SU-DHL-6 (cell line): ENCODE results near the gene SMIM26.

ENCODE experiments used
- H2AFZ ChIP-seq: fragments of 200-600 bp; sonication (generic); 2 replicates; pipeline ENCODE4 v1.6.1; 2014; ENCODE audit warnings: low read depth, mild to moderate bottlenecking, moderate library complexity, mixed read lengths, antibody characterized with exemption, low read length; ENCODE audit not compliant: severe bottlenecking
- H3F3A ChIP-seq: fragments of 200-600 bp; shearing (Covaris generic); 2 replicates; pipeline ENCODE4 v1.6.0; 2016; ENCODE audit warnings: antibody characterized with exemption, mild to moderate bottlenecking; ENCODE audit not compliant: insufficient read depth
- H3K27ac ChIP-seq: fragments of 200-600 bp; sonication (generic); 2 replicates; pipeline ENCODE4 v1.5.1; 2016; ENCODE audit warnings: low read depth, mild to moderate bottlenecking, low read length, moderate library complexity, mixed read lengths
- H3K27me3 ChIP-seq: fragments of 200-600 bp; sonication (generic), shearing (Covaris generic); 2 replicates; pipeline ENCODE4 v1.6.0; 2014; ENCODE audit warnings: mild to moderate bottlenecking, low read length
- H3K36me3 ChIP-seq: fragments of 200-600 bp; sonication (generic); 2 replicates; pipeline ENCODE4 v1.6.1; 2014; ENCODE audit warnings: mild to moderate bottlenecking, low read length, mixed read lengths
- H3K4me2 ChIP-seq: fragments of 300-600, 200-600 bp; shearing (Covaris generic), sonication (generic); 2 replicates; pipeline ENCODE4 v1.6.0; 2014; ENCODE audit warnings: low read length, low read depth, mild to moderate bottlenecking; ENCODE audit not compliant: poor library complexity, severe bottlenecking
- H3K4me3 ChIP-seq: fragments of 200-600 bp; sonication (generic); 2 replicates; pipeline ENCODE4 v1.5.1; 2014; ENCODE audit warnings: antibody characterized with exemption, low read length, mild to moderate bottlenecking, mixed read lengths; ENCODE audit not compliant: insufficient read depth, poor library complexity, severe bottlenecking
- H3K79me2 ChIP-seq: fragments of 200-600 bp; sonication (generic); 2 replicates; pipeline ENCODE4 v1.6.1; 2014; ENCODE audit warnings: mild to moderate bottlenecking, low read length, moderate library complexity; ENCODE audit not compliant: insufficient read depth
- H3K9ac ChIP-seq: fragments of 200-600 bp; sonication (generic); 2 replicates; pipeline ENCODE4 v1.7.0; 2014; ENCODE audit warnings: mild to moderate bottlenecking, low read length
- H3K9me2 ChIP-seq: fragments of 200-600 bp; sonication (generic); replicated peaks from 2 replicates; pipeline ENCODE4 v1.6.1; 2014; ENCODE audit warnings: low read length; ENCODE audit not compliant: insufficient read depth
- H3K9me3 ChIP-seq: fragments of 200-600 bp; sonication (generic); 2 replicates; pipeline ENCODE4 v1.6.1; 2014; ENCODE audit warnings: low read length, mixed read lengths; ENCODE audit not compliant: insufficient read depth
- H4K20me1 ChIP-seq: fragments of 200-600 bp; sonication (generic); 2 replicates; pipeline ENCODE4 v1.6.1; 2014; ENCODE audit warnings: low read depth, mild to moderate bottlenecking, antibody characterized with exemption, low read length, moderate library complexity, mixed read lengths
- EZH2phosphoT487 ChIP-seq: fragments of 200-600 bp; sonication (generic), shearing (Covaris generic); conservative IDR thresholded peaks from 2 replicates; pipeline ENCODE4 v1.6.1; 2018; ENCODE audit warnings: mild to moderate bottlenecking, antibody characterized with exemption, low read length, moderate library complexity, mixed read lengths
- TF ChIP-seq, protein P1 (sequence below): fragments of 200-600 bp; sonication (generic); IDR thresholded peaks from one replicate; pipeline ENCODE4 v1.5.1; 2017; ENCODE audit warnings: antibody characterized with exemption, mild to moderate bottlenecking, low read length, moderate library complexity; ENCODE audit not compliant: insufficient read depth, poor library complexity, severe bottlenecking

SMIM26 gene

DNA sequence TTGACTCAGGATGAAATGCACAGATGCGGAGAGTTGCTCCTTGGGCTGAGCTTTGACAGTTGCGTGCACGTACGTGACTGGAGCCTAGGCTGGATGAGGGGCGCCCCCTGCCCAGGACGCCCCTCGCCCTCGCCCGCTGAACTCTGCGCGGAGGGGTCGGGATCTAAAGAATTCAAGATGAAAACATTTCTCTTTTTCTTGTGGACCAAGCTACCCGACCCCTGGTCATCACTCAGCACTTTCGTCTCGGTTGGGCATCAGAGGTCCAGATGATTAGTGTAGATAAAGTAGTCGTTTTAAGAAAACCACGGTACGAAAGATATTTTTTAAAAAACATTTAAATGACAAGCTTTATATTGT is 21.3 kb downstream of the SMIM26 start:
- TF ChIP-seq, protein P1, sequence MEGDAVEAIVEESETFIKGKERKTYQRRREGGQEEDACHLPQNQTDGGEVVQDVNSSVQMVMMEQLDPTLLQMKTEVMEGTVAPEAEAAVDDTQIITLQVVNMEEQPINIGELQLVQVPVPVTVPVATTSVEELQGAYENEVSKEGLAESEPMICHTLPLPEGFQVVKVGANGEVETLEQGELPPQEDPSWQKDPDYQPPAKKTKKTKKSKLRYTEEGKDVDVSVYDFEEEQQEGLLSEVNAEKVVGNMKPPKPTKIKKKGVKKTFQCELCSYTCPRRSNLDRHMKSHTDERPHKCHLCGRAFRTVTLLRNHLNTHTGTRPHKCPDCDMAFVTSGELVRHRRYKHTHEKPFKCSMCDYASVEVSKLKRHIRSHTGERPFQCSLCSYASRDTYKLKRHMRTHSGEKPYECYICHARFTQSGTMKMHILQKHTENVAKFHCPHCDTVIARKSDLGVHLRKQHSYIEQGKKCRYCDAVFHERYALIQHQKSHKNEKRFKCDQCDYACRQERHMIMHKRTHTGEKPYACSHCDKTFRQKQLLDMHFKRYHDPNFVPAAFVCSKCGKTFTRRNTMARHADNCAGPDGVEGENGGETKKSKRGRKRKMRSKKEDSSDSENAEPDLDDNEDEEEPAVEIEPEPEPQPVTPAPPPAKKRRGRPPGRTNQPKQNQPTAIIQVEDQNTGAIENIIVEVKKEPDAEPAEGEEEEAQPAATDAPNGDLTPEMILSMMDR = no peak
- TF ChIP-seq EZH2phosphoT487 = no peak

GRCh38 chr20:18589941-18590674 is 22.9 kb downstream of the SMIM26 start:
- H4K20me1 ChIP-seq = no peaks in the 10 kb centered on the region

More for the DNA sequence above, 21.3 kb downstream of the SMIM26 start:
- Histone ChIP-seq H3K27ac (no peak overlapping the region), H3K9me2 (no peaks in the 10 kb centered on the region), H3K79me2 (peaks cover 38% of the 10 kb centered on the region), H3K27me3 (no peaks in the 10 kb centered on the region), H3K4me3 (peak overlapping the region; percentile 67), H3F3A (peaks cover 30% of the 10 kb centered on the region), H3K9ac (peak overlapping the region; percentile 76), H3K4me2 (peak overlapping the region; percentile 55), H4K20me1 (no peaks in the 10 kb centered on the region), H2AFZ (peak overlapping the region; percentile 63), H3K36me3 (no peaks in the 10 kb centered on the region), H3K9me3 (no peaks in the 10 kb centered on the region)

DNA sequence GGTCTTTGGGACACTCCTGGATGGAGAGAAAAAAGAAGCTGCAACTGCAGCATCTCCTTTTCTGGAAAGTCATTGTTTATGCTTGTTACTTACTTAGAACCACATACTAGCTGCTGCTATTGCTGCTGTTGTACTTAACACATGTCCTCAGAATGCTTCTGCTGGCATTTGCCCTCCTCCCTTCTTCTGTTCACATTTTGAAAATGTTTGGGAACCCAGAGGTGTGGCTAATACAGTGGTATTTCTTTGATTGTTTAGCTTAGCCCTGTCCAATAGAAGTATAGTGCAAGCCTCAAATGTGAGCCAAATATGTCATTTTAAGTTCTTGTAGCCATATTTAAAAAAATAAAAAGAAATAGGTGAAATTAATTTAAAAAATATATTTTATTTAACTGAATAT is 29.0 kb downstream of the SMIM26 start:
- Histone ChIP-seq H3K79me2 (peaks cover 9% of the 10 kb centered on the region), H3K27me3 (no peaks in the 10 kb centered on the region), H3K9ac (no peak overlapping the region), H3K36me3 (peaks cover 8% of the 10 kb centered on the region; the same call in 1 of the 2 replicates), H3K4me3 (no peak overlapping the region), H3K9me2 (no peaks in the 10 kb centered on the region), H3K9me3 (no peaks in the 10 kb centered on the region), H3K27ac (no peak overlapping the region), H2AFZ (no peak overlapping the region), H3F3A (no peaks in the 10 kb centered on the region), H3K4me2 (no peak overlapping the region), H4K20me1 (no peaks in the 10 kb centered on the region)
- TF ChIP-seq, protein P1 = no peak
- no peak for TF ChIP-seq EZH2phosphoT487

More at GRCh38 chr20:18589941-18590674, 22.9 kb downstream of the SMIM26 start:
- Histone ChIP-seq H3K4me3 (no peak overlapping the region), H3K9me2 (no peaks in the 10 kb centered on the region), H3K4me2 (peak overlapping the region; percentile 55), H3K79me2 (peaks cover 38% of the 10 kb centered on the region), H3K36me3 (no peaks in the 10 kb centered on the region), H3K27me3 (no peaks in the 10 kb centered on the region), H3F3A (peaks cover 30% of the 10 kb centered on the region), H2AFZ (no peak overlapping the region), H3K9ac (no peak overlapping the region), H3K9me3 (no peaks in the 10 kb centered on the region), H3K27ac (no peak overlapping the region)
- TF ChIP-seq, protein P1 = no peak
- TF ChIP-seq EZH2phosphoT487 = no peak
